OCI-LY3 (cell line): ENCODE measurements around the gene WDR4.
"Not testable (repeated sequence)": the region's sequence is repeated elsewhere in the genome, so short reads cannot be mapped to it uniquely, and the experiment has no call there.

Source experiments
- H2AFZ ChIP-seq: fragments of 200-600, 300-600 bp; shearing (Covaris generic); 2 replicates; pipeline ENCODE4 v1.6.0; 2014; ENCODE audit warnings: antibody characterized with exemption, low read depth, low read length
- H3K27ac ChIP-seq: fragments of 200-600, 300-600 bp; sonication (generic); 2 replicates; pipeline ENCODE4 v1.5.1; 2014; ENCODE audit warnings: mild to moderate bottlenecking, low read length, moderate library complexity, mixed read lengths
- H3K27me3 ChIP-seq: fragments of 200-600, 300-600 bp; sonication (generic); 2 replicates; pipeline ENCODE4 v1.6.1; 2014; ENCODE audit warnings: low read depth, low read length, mixed read lengths
- H3K36me3 ChIP-seq: fragments of 200-600, 300-600 bp; sonication (generic); replicated peaks from 2 replicates; pipeline ENCODE3; 2014; ENCODE audit warnings: low read depth, low read length, mixed read lengths
- H3K4me1 ChIP-seq: fragments of 300-600, 200-600 bp; sonication (generic); 2 replicates; pipeline ENCODE4 v1.6.1; 2014; ENCODE audit warnings: low read length, mixed read lengths
- H3K4me2 ChIP-seq: fragments of 200-600, 300-600 bp; sonication (generic); 2 replicates; pipeline ENCODE4 v1.6.1; 2014; ENCODE audit warnings: low read length, mixed read lengths
- H3K4me3 ChIP-seq: fragments of 300-600, 200-600 bp; sonication (generic); 2 replicates; pipeline ENCODE4 v1.5.1; 2014; ENCODE audit warnings: antibody characterized with exemption, mild to moderate bottlenecking, low read length, moderate library complexity
- H3K79me2 ChIP-seq: fragments of 300-600, 200-600 bp; shearing (Covaris generic); 2 replicates; pipeline ENCODE4 v1.6.1; 2014; ENCODE audit warnings: mild to moderate bottlenecking, low read length, mixed read lengths
- H3K9ac ChIP-seq: fragments of 300-600, 200-600 bp; shearing (Covaris generic); 2 replicates; pipeline ENCODE4 v1.6.0; 2014; ENCODE audit warnings: mild to moderate bottlenecking, low read length, moderate library complexity
- H3K9me3 ChIP-seq: fragments of 200-600, 300-600 bp; shearing (Covaris generic); 2 replicates; pipeline ENCODE4 v1.6.1; 2014; ENCODE audit warnings: low read length, mixed read lengths; ENCODE audit not compliant: insufficient read depth
- H4K20me1 ChIP-seq: fragments of 200-600, 300-600 bp; sonication (generic); 2 replicates; pipeline ENCODE4 v1.6.1; 2016; ENCODE audit warnings: low read length, mixed read lengths; ENCODE audit not compliant: insufficient read depth
- EZH2phosphoT487 ChIP-seq: fragments of 200-600 bp; shearing (Covaris generic); IDR thresholded peaks from 2 replicates; pipeline ENCODE4 v1.6.1; 2018; ENCODE audit warnings: antibody characterized with exemption, mixed run types, low read depth
- TF ChIP-seq, protein P1 (sequence below): fragments of 200-600, 300-600 bp; sonication (generic); IDR thresholded peaks from 2 replicates; pipeline ENCODE4 v1.5.1; 2014; ENCODE audit warnings: antibody characterized with exemption, low read length, low read depth

Gene WDR4

DNA sequence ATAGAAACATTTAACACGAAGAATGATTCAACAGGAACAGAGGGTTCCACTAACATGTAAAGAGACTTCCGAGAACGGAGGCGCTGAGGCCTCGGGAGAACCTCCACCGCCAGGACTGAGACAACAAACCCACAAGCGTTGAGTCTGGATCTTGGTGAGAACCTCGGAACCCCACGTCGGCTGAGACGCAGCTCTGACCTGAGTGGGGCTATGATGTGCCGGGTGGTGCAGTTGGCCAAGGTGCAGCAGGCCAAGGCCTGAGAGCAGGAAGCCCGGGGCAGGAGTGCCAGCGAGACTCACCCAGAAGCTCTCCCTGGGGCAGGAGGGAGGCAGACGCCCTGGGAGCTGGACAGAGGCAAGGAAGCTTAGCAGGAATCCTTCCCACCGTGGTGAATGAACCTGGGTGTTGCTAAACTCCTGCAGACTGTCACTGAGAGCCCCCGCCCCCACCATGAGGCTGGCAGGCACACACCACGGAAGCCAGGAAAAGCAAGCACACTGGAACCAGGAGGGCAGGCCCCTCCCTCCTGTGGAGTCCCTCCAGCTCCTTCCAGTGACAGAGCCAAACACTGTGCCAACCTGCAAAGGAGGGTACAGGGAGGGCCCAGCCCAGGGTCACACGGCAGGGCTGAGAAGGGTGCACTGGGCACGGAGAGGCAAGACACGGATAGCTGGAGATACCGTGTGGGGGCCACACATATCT, 34.8 kb downstream of the WDR4 start:
- H3K4me3 ChIP-seq, result no peak overlapping the region
- H3K4me1 ChIP-seq, result no peaks in the 10 kb centered on the region
- no peak for TF ChIP-seq EZH2phosphoT487
- TF ChIP-seq, protein P1, sequence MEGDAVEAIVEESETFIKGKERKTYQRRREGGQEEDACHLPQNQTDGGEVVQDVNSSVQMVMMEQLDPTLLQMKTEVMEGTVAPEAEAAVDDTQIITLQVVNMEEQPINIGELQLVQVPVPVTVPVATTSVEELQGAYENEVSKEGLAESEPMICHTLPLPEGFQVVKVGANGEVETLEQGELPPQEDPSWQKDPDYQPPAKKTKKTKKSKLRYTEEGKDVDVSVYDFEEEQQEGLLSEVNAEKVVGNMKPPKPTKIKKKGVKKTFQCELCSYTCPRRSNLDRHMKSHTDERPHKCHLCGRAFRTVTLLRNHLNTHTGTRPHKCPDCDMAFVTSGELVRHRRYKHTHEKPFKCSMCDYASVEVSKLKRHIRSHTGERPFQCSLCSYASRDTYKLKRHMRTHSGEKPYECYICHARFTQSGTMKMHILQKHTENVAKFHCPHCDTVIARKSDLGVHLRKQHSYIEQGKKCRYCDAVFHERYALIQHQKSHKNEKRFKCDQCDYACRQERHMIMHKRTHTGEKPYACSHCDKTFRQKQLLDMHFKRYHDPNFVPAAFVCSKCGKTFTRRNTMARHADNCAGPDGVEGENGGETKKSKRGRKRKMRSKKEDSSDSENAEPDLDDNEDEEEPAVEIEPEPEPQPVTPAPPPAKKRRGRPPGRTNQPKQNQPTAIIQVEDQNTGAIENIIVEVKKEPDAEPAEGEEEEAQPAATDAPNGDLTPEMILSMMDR, result no peak
- no peak overlapping the region for H3K4me2 ChIP-seq
- peaks cover 5% of the 10 kb centered on the region; the same call in 1 of the 2 replicates for H4K20me1 ChIP-seq
- H3K27ac ChIP-seq, result no peak overlapping the region
- H2AFZ ChIP-seq, result no peak overlapping the region
- peaks cover 50% of the 10 kb centered on the region for H3K79me2 ChIP-seq
- H3K27me3 ChIP-seq, result no peaks in the 10 kb centered on the region
- peaks cover 33% of the 10 kb centered on the region for H3K36me3 ChIP-seq
- H3K9ac ChIP-seq, result no peak overlapping the region
- H3K9me3 ChIP-seq, result no peaks in the 10 kb centered on the region

DNA sequence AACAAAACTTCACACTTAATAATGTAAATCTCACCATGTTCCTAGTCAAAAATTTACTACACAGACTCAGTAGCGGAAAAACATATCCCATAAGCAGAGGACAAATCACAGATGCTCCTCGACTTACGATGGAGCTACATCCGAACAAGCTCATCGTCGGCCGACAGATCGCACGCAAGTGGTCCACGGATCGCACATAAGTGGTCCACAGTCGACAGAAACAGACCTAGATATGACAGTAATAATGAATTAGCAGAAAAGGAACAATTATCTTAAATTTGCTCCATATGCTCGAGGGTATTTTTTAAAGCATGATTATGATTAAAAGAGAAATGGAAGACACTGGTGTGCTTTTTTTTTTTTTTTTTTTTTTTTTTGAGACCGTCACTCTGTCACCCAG, 36.3 kb downstream of the WDR4 start:
- Histone ChIP-seq H3K4me3 (no peak overlapping the region), H3K9ac (no peak overlapping the region), H2AFZ (no peak overlapping the region), H3K27ac (no peak overlapping the region), H4K20me1 (peaks cover 5% of the 10 kb centered on the region; the same call in 1 of the 2 replicates), H3K27me3 (no peaks in the 10 kb centered on the region), H3K79me2 (peaks cover 41% of the 10 kb centered on the region), H3K36me3 (peaks cover 26% of the 10 kb centered on the region), H3K4me2 (no peak overlapping the region), H3K9me3 (no peaks in the 10 kb centered on the region), H3K4me1 (no peaks in the 10 kb centered on the region)
- TF ChIP-seq, protein P1, result no peak
- TF ChIP-seq EZH2phosphoT487, result no peak

DNA sequence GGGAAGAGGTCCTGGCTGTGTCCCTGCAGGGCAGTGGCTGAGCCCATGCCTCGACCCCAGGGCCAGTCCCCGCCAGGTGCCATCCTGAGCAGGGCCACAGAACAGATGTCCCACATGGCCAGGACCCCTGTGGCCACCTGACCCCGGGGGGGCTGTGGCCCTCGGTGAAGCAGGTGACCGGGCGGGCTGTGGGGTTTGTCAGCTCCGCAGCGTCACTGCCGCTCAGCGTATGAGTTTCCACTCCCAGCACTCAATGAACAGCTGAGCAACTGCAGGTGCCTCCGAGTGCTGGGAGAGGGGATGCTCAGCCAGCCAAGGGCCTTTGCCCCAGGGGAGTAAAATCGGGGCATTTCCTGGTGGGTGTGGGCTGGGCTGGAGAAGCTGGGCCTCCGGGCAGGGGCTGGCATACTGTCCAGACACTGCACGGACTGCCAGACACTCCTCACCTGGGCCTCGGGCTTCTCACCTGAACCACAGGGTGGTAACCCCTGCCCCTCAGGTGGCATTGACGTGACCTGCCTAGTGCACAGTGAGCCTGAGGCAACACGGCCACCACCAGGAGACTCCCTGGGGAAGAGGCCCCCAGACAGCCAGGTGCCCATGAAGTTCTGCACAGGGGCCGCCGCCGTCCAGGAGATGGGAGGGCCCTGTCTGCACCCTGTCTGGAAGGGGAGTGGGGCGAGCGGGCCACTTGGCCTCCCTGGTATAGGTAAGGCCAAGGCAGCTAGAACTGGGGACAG, 37.3 kb downstream of the WDR4 start:
- Histone ChIP-seq H3K36me3 (peaks cover 26% of the 10 kb centered on the region), H3K79me2 (peaks cover 31% of the 10 kb centered on the region)
- not testable (repeated sequence) for H3K27me3 ChIP-seq, H4K20me1 ChIP-seq, H3K27ac ChIP-seq, H3K4me2 ChIP-seq, H3K9ac ChIP-seq, H3K4me1 ChIP-seq, H2AFZ ChIP-seq, H3K4me3 ChIP-seq, H3K9me3 ChIP-seq

DNA sequence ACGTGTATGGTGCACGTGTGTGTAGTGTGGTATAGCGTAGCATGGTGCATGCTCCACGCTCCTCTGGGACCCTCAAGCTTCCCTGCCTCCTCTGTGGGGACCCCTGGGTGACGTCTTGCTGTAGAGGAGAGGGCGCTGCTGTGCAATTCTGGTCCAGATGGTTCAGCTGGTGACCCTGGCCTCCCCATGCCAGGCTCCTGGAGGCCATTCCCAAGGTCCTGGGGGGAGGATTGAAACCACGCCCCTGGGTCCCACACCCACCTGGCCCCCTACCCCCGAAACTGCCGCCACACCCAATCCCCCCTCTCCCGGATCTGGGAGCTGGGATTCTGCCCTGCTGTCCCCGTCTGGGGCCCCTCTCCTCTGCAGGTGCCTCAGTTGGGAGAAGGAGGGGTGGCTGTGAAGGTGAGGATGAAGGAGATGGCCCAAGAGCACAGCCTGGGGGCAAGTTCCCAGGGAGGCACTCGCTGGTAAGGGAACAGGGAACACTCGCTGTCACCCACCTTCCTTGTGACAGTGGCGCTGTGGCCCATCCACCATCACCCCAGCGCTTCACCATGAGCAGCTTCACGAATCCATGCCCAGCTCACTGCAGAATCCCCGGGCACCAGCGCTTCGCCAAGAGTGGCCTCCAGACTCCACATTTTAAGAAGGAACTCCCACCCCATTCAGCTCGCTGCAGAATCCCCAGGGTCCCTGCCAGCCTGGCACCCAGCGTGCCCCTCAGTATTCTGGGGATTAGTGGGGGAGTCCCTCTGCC, 38.0 kb downstream of the WDR4 start:
- H3K36me3 ChIP-seq, result peaks cover 26% of the 10 kb centered on the region

More for the DNA sequence above, 38.0 kb downstream of the WDR4 start:
- peaks cover 27% of the 10 kb centered on the region for H3K79me2 ChIP-seq
- TF ChIP-seq EZH2phosphoT487, result no peak
- TF ChIP-seq, protein P1, result no peak
- no peak overlapping the region for H3K4me2 ChIP-seq
- no peak overlapping the region for H2AFZ ChIP-seq
- peaks cover 5% of the 10 kb centered on the region; the same call in 1 of the 2 replicates for H4K20me1 ChIP-seq
- no peak overlapping the region for H3K4me3 ChIP-seq
- no peaks in the 10 kb centered on the region for H3K4me1 ChIP-seq
- no peaks in the 10 kb centered on the region for H3K27me3 ChIP-seq
- no peaks in the 10 kb centered on the region for H3K9me3 ChIP-seq
- H3K27ac ChIP-seq, result no peak overlapping the region
- no peak overlapping the region for H3K9ac ChIP-seq
